Uterus (tissue), 4 donors: ENCODE results near the gene RANBP3. TPM values are rescaled to one million over a fixed set of nuclear protein-coding genes. Genes with fewer than 3 reads are reported as not detected.

Experiments used
- DNase-seq, 2 donors: peaks; one replicate each; pipeline ENCODE4 v3.0.0-alpha.2; 2019 to 2020
- H3K27ac ChIP-seq, 2 donors: fragments of 200-600 bp; sonication (generic); 1 replicate in 1 of 2; 2 replicates in 1 of 2; pipeline ENCODE4 v1.5.1; 2016 to 2018
- H3K27me3 ChIP-seq, 2 donors: fragments of 200-600 bp; sonication (generic); one replicate each; pipeline ENCODE4 v1.5.1; 2018 to 2019; ENCODE audit warnings: control low read depth in 1 of 2
- H3K36me3 ChIP-seq, 2 donors: fragments of 200-600 bp; sonication (generic); one replicate each; pipeline ENCODE4 v1.5.1; 2019; ENCODE audit warnings: control low read depth in 1 of 2
- H3K4me1 ChIP-seq, 2 donors: fragments of 200-600 bp; sonication (generic); one replicate each; pipeline ENCODE4 v1.5.1; 2018 to 2019; ENCODE audit warnings: control low read depth in 1 of 2
- H3K4me3 ChIP-seq, 2 donors: fragments of 200-600 bp; sonication (generic); 1 replicate in 1 of 2; 2 replicates in 1 of 2; pipeline ENCODE4 v1.5.1; 2018 to 2019; ENCODE audit warnings: mild to moderate bottlenecking in 1 of 2
- H3K9me3 ChIP-seq, 2 donors: fragments of 200-600 bp; sonication (generic); one replicate each; pipeline ENCODE4 v1.5.1; 2019; ENCODE audit warnings: control low read depth in 1 of 2
- CTCF ChIP-seq, 4 experiments: fragments of 200-600 bp in 2 of 4; fragments of 450-650 bp in 2 of 4; sonication (generic) in 2 of 4; IDR thresholded peaks; one replicate each; pipeline ENCODE4 v1.5.1; 2016 to 2019; ENCODE audit warnings: antibody characterized with exemption in 4 of 4, mild to moderate bottlenecking in 2 of 4, moderate library complexity in 1 of 4
- POLR2A ChIP-seq, 2 donors: fragments of 450-650 bp; IDR thresholded peaks; one replicate each; pipeline ENCODE4 v1.6.1; 2016; ENCODE audit warnings: antibody characterized with exemption in 2 of 2, mild to moderate bottlenecking in 1 of 2, moderate library complexity in 1 of 2
- intact Hi-C: fragments of 100-400 bp; cut with DNase I; formaldehyde crosslinking; loops from one replicate; pipeline ENCODE4 v1.15.1; 2023; ENCODE audit warnings: low total_unique reads
- total RNA-seq, 4 donors: library from RNA; depleted of rRNA in 3 of 4; stranded (reverse); fragments of >200 nt in 3 of 4; gene quantifications; one replicate each; pipeline versions ENCODE4 v1.1.0 to v1.2.4, GENCODE V29; 2014 to 2023
- donor health status: DM: yes; HTN: yes; CAD: no.

RANBP3 gene
- total RNA-seq, 4 donors from 2014 or later, result 40.9 to 98.1 (median 48.5) TPM

- no peak for DNase-seq
- H3K9me3 ChIP-seq, result no peaks in the 10 kb centered on the region
- no peaks in the 10 kb centered on the region for H3K4me1 ChIP-seq
- TF ChIP-seq CTCF (IDR thresholded peaks at IDR 0.05) (no peak), POLR2A (IDR thresholded peaks at IDR 0.05) (no peak)
- no peaks in the 10 kb centered on the region for H3K36me3 ChIP-seq
- no peaks in the 10 kb centered on the region for H3K27me3 ChIP-seq
- no peak overlapping the region for H3K4me3 ChIP-seq
- intact Hi-C loops, result no loop called here
- no peak overlapping the region for H3K27ac ChIP-seq
Observed at GRCh38 chr19:5914946-5915781, 62.8 kb downstream of the RANBP3 start.

- TF ChIP-seq POLR2A (IDR thresholded peaks at IDR 0.05), result no peak
- TF ChIP-seq CTCF (IDR thresholded peaks at IDR 0.05), result no peak
- no peak overlapping the region for H3K4me3 ChIP-seq
- no peaks in the 10 kb centered on the region for H3K27me3 ChIP-seq
- H3K27ac ChIP-seq, result no peak overlapping the region
- no peak for DNase-seq
- intact Hi-C loops, result no loop called here
- H3K36me3 ChIP-seq, result no peaks in the 10 kb centered on the region
- no peaks in the 10 kb centered on the region for H3K9me3 ChIP-seq
- no peaks in the 10 kb centered on the region for H3K4me1 ChIP-seq
Observed at GRCh38 chr19:5914358-5914774, 63.6 kb downstream of the RANBP3 start.

GRCh38 chr19:5913739-5914357, 64.1 kb downstream of the RANBP3 start, which contains the start of gene CAPS:
TSS of gene CAPS (plus strand) at chr19:5914254. CDS start at chr19:5914407, 153 bp downstream.
- no peaks in the 10 kb centered on the region for H3K9me3 ChIP-seq
- intact Hi-C loops, result no loop called here
- no peaks in the 10 kb centered on the region for H3K27me3 ChIP-seq
- H3K4me3 ChIP-seq, result no peak within 1 kb of the TSS
- no peaks in the 10 kb centered on the region for H3K36me3 ChIP-seq
- no peak within 1 kb of the TSS for H3K27ac ChIP-seq
- TF ChIP-seq CTCF (IDR thresholded peaks at IDR 0.05), result no peak
- no peak for TF ChIP-seq POLR2A (IDR thresholded peaks at IDR 0.05)
- no peaks in the 10 kb centered on the region for H3K4me1 ChIP-seq
- DNase-seq, result no peak

GRCh38 chr19:5911366-5911765, 66.6 kb downstream of the RANBP3 start:
- intact Hi-C loops, result no loop called here
- no peak overlapping the region for H3K27ac ChIP-seq
- H3K4me3 ChIP-seq, result no peak overlapping the region
- no peaks in the 10 kb centered on the region for H3K4me1 ChIP-seq
- H3K36me3 ChIP-seq, result no peaks in the 10 kb centered on the region
- no peaks in the 10 kb centered on the region for H3K27me3 ChIP-seq
- TF ChIP-seq POLR2A (IDR thresholded peaks at IDR 0.05), result no peak
- no peak for TF ChIP-seq CTCF (IDR thresholded peaks at IDR 0.05)
- no peaks in the 10 kb centered on the region for H3K9me3 ChIP-seq
- DNase-seq, result no peak

DNA sequence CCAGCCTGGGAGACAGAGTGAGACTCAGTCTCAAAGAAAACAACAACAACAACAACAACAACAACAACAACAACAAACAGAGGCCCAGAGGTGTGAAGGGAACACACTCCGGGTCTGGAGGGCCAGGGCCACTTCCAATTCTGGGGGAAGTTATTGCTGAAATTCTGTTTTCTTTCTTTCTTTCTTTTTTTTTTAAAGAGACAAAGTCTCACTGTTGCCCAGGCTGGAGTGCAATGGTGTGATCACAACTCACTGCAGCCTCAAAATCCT, 67.4 kb downstream of the RANBP3 start:
- no peak for DNase-seq
- Histone ChIP-seq H3K4me1 (peaks cover 0 to 4% of the 10 kb centered on the region in 2 donors), H3K36me3 (no peaks in the 10 kb centered on the region), H3K27me3 (no peaks in the 10 kb centered on the region), H3K4me3 (no peak overlapping the region), H3K27ac (no peak overlapping the region), H3K9me3 (no peaks in the 10 kb centered on the region)
- TF ChIP-seq CTCF (IDR thresholded peaks at IDR 0.05), result no peak
- no peak for TF ChIP-seq POLR2A (IDR thresholded peaks at IDR 0.05)
- intact Hi-C loops, result no loop called here
